ENCODE data around the gene PSEN1.
A peak's percentile ranks its signal among the peaks of the same experiment; 100 is the strongest.

Gene PSEN1

DNA sequence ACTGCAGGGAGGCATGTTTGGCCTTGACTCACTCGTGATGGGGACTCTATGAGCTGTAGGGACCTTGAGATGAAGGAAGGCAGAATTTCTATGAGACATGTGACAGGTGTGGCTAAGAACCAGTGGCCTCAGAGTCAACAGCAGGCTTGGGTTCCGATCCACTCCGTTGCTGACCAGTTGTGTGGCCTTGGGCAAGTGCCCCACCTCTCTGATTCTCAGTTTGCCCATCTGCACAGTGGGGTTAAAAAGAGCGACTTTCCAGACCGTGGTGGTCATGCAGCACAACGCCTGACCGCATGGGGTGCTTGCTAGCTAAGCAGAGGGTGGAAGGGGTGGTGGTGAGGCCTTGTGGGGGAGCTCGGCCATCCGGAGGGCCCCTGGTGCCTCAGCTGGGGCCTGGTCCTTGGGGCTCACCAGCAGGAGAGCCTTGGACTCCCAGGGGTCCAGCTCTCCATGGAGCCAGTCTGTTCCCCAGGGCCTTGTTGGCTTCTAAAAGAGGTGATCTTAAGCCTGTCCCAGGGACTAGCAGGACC, 119.5 kb downstream of the PSEN1 start:
- Mint-ChIP-seq H3K27me3 (no peaks in the 10 kb centered on the region), H3K9me3 (no peaks in the 10 kb centered on the region), H3K4me3 (no peak overlapping the region), H3K36me3 (ENCODE audit: insufficient read depth) (no peaks in the 10 kb centered on the region), H3K4me1 (no peaks in the 10 kb centered on the region), H3K27ac (ENCODE audit: low read depth) (no peak overlapping the region)
- ATAC-seq (replicated peaks; ENCODE audit: extremely low read depth, poor library complexity, severe bottlenecking), result no peak
- no peak for DNase-seq (ENCODE audit: low spot score in 2 of 2)

DNA sequence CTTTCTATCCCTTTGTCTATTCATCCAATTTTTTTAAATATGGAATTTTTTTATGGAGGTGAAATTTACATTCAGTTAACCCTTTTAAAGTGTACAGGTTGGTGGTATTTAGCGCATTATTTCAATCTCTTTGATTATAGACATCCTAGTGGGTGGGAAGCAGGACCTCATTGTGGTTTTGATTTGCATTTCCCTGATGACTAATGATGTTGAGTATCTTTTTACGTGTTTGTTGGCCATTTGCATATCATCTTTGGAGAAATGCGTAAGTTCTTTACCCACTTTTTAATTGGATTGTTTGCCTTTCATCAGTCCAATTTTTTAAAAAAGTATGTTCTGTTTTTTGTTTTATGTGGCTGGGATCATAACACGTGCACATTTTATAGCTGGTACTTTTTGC, 121.8 kb downstream of the PSEN1 start:
- Mint-ChIP-seq H3K9me3 (no peaks in the 10 kb centered on the region), H3K4me3 (no peak overlapping the region), H3K27ac (ENCODE audit: low read depth) (no peak overlapping the region), H3K27me3 (no peaks in the 10 kb centered on the region), H3K36me3 (ENCODE audit: insufficient read depth) (no peaks in the 10 kb centered on the region), H3K4me1 (no peaks in the 10 kb centered on the region)
- DNase-seq (ENCODE audit: low spot score in 2 of 2) (no peak), ATAC-seq (replicated peaks; ENCODE audit: extremely low read depth, poor library complexity, severe bottlenecking) (no peak)

DNA sequence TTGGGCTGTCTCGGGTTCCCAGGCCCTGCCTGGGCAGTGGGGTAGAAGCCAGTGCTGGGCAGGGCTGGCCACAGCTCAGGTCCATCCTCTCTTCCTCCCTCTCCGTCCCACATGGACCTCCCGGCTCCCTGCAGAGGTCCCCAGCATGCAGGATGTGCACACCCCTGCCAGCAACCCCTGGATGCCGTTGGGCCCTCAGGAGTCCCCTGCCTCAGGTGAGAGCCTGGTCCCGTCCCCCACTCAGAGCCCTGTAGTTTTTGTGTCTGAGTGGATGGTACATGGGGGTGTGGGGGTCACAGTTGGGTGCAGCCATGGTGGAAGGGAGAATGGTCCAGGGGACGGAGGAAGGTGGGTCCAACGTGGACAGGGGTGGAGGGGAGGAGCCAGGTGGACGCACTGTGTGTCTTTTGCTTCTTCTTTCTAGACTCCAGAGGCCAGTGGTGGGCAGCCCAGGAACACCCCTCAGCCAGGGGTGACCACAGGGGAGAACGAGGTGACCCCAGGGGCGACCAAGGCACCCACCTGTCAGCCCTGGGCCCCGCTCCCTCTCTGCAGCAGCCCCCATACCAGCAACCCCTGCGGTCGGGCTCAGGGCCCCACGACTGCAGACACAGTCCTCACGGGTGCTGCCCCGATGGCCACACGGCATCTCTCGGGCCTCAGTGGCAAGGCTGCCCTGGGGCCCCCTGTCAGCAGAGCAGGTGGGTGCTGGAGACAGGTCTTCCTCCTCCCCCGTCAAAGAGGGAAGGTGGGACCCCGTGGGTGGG, 122.7 kb downstream of the PSEN1 start:
- no peaks in the 10 kb centered on the region for H3K9me3 Mint-ChIP-seq
- DNase-seq (ENCODE audit: low spot score in 2 of 2), result no peak
- ATAC-seq (replicated peaks; ENCODE audit: extremely low read depth, poor library complexity, severe bottlenecking), result no peak
- H3K4me1 Mint-ChIP-seq, result no peaks in the 10 kb centered on the region
- H3K27me3 Mint-ChIP-seq, result peaks cover 6% of the 10 kb centered on the region
- H3K27ac Mint-ChIP-seq (ENCODE audit: low read depth), result no peak overlapping the region
- no peak overlapping the region for H3K4me3 Mint-ChIP-seq
- H3K36me3 Mint-ChIP-seq (ENCODE audit: insufficient read depth), result no peaks in the 10 kb centered on the region

DNA sequence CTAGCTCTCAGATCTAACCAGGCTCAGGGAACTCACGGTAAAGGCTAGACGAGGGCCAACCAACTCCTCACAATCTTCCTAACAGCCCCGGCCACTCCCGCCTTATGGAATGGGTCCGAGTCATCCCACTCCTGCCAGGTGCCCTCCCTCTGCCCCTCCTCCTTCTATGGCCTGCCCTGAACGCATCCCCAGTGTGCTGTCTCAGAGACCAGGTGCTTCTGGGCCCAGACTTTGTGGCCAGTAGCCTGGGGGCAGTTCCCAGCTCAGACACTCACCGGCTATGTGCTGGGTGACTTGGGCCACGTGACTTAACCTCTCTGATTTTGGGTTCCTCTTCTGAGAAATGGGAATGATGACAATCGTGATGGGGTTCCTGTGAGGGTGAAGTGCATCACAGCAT, 123.5 kb downstream of the PSEN1 start:
- Mint-ChIP-seq H3K9me3 (no peaks in the 10 kb centered on the region), H3K27ac (ENCODE audit: low read depth) (no peak overlapping the region), H3K4me3 (no peak overlapping the region), H3K36me3 (ENCODE audit: insufficient read depth) (no peaks in the 10 kb centered on the region), H3K4me1 (no peaks in the 10 kb centered on the region), H3K27me3 (peaks cover 14% of the 10 kb centered on the region)
- DNase-seq (ENCODE audit: low spot score in 2 of 2) (no peak), ATAC-seq (replicated peaks; ENCODE audit: extremely low read depth, poor library complexity, severe bottlenecking) (no peak)

DNA sequence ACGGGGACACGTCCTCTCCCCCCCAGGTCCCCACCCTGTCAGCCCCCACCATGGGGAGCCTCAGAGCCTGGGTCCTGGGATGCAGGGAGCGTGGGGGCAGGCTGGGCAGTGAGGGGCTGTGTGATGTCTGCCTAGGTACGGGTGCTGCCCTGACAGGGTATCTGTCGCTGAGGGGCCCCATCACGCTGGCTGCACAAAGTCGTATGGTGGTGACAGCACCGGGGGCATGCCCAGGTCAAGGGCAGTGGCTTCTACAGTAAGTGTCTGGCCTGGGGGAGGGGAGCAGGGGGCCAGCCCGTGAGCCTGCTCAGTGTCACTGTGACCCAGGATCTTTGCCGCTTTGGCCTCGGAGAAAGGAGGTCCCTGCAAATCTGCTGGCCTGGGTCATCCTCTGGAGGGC, 124.3 kb downstream of the PSEN1 start:
- ATAC-seq (replicated peaks; ENCODE audit: extremely low read depth, poor library complexity, severe bottlenecking) (no peak), DNase-seq (ENCODE audit: low spot score in 2 of 2) (no peak)
- Mint-ChIP-seq H3K4me3 (no peak overlapping the region), H3K36me3 (ENCODE audit: insufficient read depth) (peaks cover 2% of the 10 kb centered on the region), H3K27ac (ENCODE audit: low read depth) (no peak overlapping the region), H3K4me1 (no peaks in the 10 kb centered on the region), H3K27me3 (peaks cover 21% of the 10 kb centered on the region), H3K9me3 (no peaks in the 10 kb centered on the region)

DNA sequence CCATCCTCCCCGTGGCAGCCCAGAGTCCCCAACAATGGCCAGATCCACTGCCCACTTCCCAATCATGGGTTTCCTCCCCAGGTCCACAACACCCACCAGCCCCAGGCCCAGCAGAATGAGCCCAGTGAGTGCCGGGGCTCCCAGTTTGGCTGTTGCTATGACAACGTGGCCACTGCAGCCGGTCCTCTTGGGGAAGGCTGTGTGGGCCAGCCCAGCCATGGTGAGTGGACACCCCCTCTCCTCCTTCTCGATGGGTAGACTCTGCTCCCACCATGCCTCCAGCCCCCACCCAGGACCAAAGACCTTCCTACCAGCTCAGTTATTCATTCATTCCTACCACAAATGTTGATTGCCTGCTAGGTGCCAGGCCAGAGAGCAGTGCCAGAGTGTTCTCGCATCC, 124.8 kb downstream of the PSEN1 start:
- Mint-ChIP-seq H3K27me3 (peaks cover 21% of the 10 kb centered on the region), H3K36me3 (ENCODE audit: insufficient read depth) (peaks cover 2% of the 10 kb centered on the region), H3K4me1 (no peaks in the 10 kb centered on the region), H3K4me3 (no peak overlapping the region), H3K9me3 (no peaks in the 10 kb centered on the region), H3K27ac (ENCODE audit: low read depth) (no peak overlapping the region)
- DNase-seq (ENCODE audit: low spot score in 2 of 2) (no peak), ATAC-seq (replicated peaks; ENCODE audit: extremely low read depth, poor library complexity, severe bottlenecking) (no peak)

DNA sequence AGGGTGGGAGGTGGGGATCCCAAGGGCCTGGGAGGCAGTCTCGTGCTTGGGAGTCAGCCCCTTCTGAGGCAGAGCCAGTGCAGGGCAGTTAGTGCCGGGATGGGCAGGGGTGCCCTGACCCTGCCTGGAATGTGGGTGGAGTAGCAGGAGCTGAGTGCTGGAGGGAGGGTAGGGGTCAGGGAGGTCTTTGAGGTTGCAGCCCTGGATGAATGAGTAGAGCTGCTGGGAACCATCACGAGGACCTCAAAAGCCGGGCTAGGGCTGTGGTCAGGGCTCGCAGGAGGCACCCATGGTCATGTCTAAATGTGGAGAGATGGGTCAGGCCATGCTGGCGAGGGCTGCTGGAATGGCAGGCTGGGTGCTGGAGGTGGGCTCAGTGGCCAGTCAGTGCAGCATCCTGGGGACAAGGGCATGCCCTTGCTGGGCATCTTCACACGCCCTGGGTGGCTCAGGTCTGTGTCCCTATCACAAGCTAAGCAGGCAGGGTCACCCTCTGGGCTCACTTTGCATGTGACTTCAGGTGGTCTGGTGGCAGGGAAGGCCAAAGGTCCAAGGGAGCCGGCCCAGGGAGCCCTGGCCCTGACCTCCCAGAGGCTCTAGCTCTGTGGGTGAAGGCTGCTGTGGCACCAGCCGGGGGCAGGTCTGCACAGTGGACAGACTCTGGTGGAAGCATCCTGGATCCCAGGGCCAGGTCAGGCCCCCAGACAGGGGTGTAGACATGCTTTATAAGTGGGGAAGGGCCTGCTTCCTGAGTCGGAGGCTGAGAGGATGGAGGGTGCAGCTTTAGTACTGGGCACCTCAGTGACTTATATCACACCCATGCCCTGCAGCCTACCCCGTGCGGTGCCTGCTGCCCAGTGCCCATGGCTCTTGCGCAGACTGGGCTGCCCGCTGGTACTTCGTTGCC, 125.5 kb downstream of the PSEN1 start:
- H3K36me3 Mint-ChIP-seq (ENCODE audit: insufficient read depth), result peaks cover 2% of the 10 kb centered on the region

DNA sequence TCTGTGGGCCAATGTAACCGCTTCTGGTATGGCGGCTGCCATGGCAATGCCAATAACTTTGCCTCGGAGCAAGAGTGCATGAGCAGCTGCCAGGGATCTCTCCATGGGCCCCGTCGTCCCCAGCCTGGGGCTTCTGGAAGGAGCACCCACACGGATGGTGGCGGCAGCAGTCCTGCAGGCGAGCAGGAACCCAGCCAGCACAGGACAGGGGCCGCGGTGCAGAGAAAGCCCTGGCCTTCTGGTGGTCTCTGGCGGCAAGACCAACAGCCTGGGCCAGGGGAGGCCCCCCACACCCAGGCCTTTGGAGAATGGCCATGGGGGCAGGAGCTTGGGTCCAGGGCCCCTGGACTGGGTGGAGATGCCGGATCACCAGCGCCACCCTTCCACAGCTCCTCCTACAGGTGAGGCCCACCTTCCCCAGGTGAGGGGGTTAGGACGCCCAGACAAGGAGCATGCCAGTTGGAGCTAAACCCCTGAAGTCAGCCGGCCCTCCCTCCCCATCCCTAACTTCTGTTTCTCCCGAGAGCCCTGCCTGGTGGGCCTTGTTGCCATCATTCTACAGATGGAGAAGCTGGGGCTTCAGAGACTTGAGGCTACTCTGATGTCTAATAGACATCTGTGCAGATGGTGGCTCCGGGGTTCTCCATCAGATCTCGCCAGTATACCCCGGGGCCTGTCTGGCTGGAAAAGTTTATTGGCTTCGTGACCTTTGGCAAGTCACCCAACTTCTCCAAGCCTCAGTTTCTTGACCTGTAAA, 126.3 kb downstream of the PSEN1 start:
- DNase-seq (ENCODE audit: low spot score in 2 of 2), result no peak
- Mint-ChIP-seq H3K4me1 (no peaks in the 10 kb centered on the region), H3K4me3 (no peak overlapping the region), H3K27ac (ENCODE audit: low read depth) (no peak overlapping the region), H3K27me3 (peaks cover 21% of the 10 kb centered on the region), H3K9me3 (no peaks in the 10 kb centered on the region), H3K36me3 (ENCODE audit: insufficient read depth) (peaks cover 2% of the 10 kb centered on the region)
- ATAC-seq (replicated peaks; ENCODE audit: extremely low read depth, poor library complexity, severe bottlenecking), result no peak

More for the DNA sequence above, 125.5 kb downstream of the PSEN1 start:
- Mint-ChIP-seq H3K9me3 (no peaks in the 10 kb centered on the region), H3K27ac (ENCODE audit: low read depth) (no peak overlapping the region), H3K4me1 (no peaks in the 10 kb centered on the region), H3K27me3 (peaks cover 21% of the 10 kb centered on the region), H3K4me3 (no peak overlapping the region)
- DNase-seq (ENCODE audit: low spot score in 2 of 2) (no peak), ATAC-seq (replicated peaks; ENCODE audit: extremely low read depth, poor library complexity, severe bottlenecking) (no peak)

DNA sequence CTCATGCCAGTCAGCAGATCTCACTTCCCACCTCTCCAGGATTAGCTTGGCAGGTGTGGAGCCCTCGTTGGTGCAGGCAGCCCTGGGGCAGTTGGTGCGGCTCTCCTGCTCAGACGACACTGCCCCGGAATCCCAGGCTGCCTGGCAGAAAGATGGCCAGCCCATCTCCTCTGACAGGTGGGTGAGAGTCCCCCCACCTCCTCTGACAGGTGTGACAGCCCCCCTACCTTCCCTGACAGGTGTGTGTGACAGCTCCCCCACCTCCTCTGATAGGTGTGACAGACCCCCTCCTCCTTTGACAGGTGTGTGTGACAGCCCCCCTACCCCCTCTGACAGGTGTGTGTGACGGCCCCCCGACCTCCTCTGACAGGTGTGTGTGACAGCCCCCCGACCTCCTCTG, 127.3 kb downstream of the PSEN1 start:
- Mint-ChIP-seq H3K27ac (ENCODE audit: low read depth) (peak overlapping the region; percentile 65), H3K4me1 (no peaks in the 10 kb centered on the region), H3K36me3 (ENCODE audit: insufficient read depth) (peaks cover 2% of the 10 kb centered on the region), H3K27me3 (peaks cover 21% of the 10 kb centered on the region), H3K9me3 (no peaks in the 10 kb centered on the region), H3K4me3 (no peak overlapping the region)
- no peak for ATAC-seq (replicated peaks; ENCODE audit: extremely low read depth, poor library complexity, severe bottlenecking)
- no peak for DNase-seq (ENCODE audit: low spot score in 2 of 2)

DNA sequence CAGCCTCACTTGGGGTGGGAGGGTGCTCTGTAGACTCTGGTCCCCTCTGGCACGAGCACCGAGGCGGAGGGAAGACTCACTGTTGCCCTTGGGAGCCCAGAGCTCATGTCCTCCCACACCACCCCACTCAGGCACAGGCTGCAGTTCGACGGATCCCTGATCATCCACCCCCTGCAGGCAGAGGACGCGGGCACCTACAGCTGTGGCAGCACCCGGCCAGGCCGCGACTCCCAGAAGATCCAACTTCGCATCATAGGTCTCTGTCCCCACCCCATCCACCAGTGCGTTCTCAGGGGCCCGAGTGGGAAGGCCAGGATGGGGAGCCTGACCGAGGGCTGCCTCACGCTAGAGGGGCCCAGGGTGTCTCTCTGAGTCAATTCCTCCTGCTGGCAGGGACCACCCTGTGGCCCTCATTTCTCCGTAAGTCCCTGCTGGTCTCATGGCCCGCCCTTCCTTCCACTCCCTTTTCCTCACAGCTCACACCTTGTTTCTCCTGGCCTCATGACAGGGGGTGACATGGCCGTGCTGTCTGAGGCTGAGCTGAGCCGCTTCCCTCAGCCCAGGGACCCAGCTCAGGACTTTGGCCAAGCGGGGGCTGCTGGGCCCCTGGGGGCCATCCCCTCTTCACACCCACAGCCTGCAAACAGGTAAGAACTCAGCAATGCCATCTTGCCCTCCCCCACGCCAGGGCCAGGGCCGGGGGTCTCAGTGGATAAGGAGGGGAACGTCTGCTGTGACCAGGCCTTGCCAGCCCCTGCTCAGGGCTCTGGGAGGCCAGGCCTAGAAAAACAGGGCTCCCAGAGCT, 128.0 kb downstream of the PSEN1 start:
- H3K4me1 Mint-ChIP-seq, result peaks cover 2% of the 10 kb centered on the region
- ATAC-seq (replicated peaks; ENCODE audit: extremely low read depth, poor library complexity, severe bottlenecking) (no peak), DNase-seq (ENCODE audit: low spot score in 2 of 2) (no peak)
- no peak overlapping the region for H3K4me3 Mint-ChIP-seq
- peaks cover 21% of the 10 kb centered on the region for H3K27me3 Mint-ChIP-seq
- H3K36me3 Mint-ChIP-seq (ENCODE audit: insufficient read depth), result peaks cover 2% of the 10 kb centered on the region
- no peaks in the 10 kb centered on the region for H3K9me3 Mint-ChIP-seq
- H3K27ac Mint-ChIP-seq (ENCODE audit: low read depth), result peak overlapping the region; percentile 65

DNA sequence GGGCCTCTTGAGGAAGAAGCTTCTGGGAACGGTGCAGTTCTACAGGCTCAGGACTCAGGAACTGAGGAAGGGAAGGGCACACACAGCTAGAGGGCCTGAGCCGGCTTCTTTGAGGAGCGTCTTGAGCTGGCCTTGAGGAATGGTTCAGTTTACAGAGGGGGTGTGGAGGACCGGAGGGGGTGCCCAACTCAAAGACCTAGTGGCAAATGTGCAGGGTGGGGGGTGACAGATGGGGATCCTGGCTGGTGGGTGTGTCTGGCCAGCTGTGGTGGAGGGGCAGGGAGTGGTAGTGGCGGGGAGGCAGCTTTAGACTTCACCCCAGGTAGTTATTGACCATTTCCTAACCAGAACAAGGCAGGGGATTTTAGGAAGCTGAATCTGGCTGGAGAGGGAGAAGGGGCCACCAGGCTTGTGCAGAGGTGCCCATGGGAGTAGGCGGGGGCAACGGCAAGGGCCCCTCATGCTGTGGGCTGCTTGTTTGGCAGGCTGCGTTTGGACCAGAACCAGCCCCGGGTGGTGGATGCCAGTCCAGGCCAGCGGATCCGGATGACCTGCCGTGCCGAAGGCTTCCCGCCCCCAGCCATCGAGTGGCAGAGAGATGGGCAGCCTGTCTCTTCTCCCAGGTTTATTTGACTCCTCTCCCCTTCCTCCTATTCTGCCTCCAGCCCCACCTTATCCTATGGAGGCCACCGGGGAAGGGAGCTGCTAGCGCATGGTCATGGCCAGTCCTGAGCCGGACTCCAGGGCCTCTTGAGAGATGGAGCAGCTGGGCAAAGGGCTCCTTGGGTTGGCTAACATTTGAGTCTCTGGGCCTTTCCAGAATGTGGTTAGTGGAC, 128.8 kb downstream of the PSEN1 start:
- H3K27ac Mint-ChIP-seq (ENCODE audit: low read depth), result no peak overlapping the region
- ATAC-seq (replicated peaks; ENCODE audit: extremely low read depth, poor library complexity, severe bottlenecking) (no peak), DNase-seq (ENCODE audit: low spot score in 2 of 2) (no peak)
- no peak overlapping the region for H3K4me3 Mint-ChIP-seq
- peaks cover 2% of the 10 kb centered on the region for H3K36me3 Mint-ChIP-seq (ENCODE audit: insufficient read depth)
- peaks cover 9% of the 10 kb centered on the region for H3K4me1 Mint-ChIP-seq
- H3K27me3 Mint-ChIP-seq, result peaks cover 21% of the 10 kb centered on the region
- no peaks in the 10 kb centered on the region for H3K9me3 Mint-ChIP-seq
